Lower lobe of right lung (tissue), 2 donors: ENCODE data around the gene ESPNL. TPM values are rescaled to one million over a fixed set of nuclear protein-coding genes. Genes with fewer than 3 reads are reported as not detected.

Experiments used
- ATAC-seq, 2 donors: fragments of 200-7000 bp; cut with Tn5 transposase; one replicate each; pipeline ENCODE4 v1.9.1; 2020 to 2022; ENCODE audit warnings: mild to moderate bottlenecking in 2 of 2, moderate library complexity in 2 of 2
- DNase-seq: peaks from one replicate; pipeline ENCODE4 v3.0.0-alpha.2; 2020
- H3K27ac ChIP-seq: fragments of 200-600 bp; one replicate; pipeline ENCODE4 v1.8.0; 2022
- H3K27me3 ChIP-seq: fragments of 200-600 bp; one replicate; pipeline ENCODE4 v1.8.0; 2022; ENCODE audit warnings: low read depth
- H3K36me3 ChIP-seq: fragments of 200-600 bp; one replicate; pipeline ENCODE4 v1.8.0; 2022; ENCODE audit warnings: mild to moderate bottlenecking
- H3K4me1 ChIP-seq: fragments of 200-600 bp; one replicate; pipeline ENCODE4 v1.8.0; 2022
- H3K4me3 ChIP-seq: fragments of 200-600 bp; one replicate; pipeline ENCODE4 v1.8.0; 2022; ENCODE audit warnings: mild to moderate bottlenecking
- H3K9me3 ChIP-seq: fragments of 200-600 bp; one replicate; pipeline ENCODE4 v1.8.0; 2022
- CTCF ChIP-seq: fragments of 200-600 bp; IDR thresholded peaks from one replicate; pipeline ENCODE4 v1.8.0; 2022; ENCODE audit warnings: antibody characterized with exemption, mild to moderate bottlenecking
- intact Hi-C: fragments of 100-400 bp; cut with DNase I; formaldehyde crosslinking; loops from one replicate; pipeline ENCODE4 v1.11.0; 2022
- total RNA-seq: library from RNA; stranded (reverse); fragmentation: NEBNext Ultra II Directional; extraction: Animal tissue kit (Norgen Biotek cat#: 25700); gene quantifications from one replicate; pipeline ENCODE4 v1.2.1, GENCODE V29; 2021
- donor health status: DM: no; HTN: yes; CAD: no; lungs with severe emphysema.

The ESPNL gene
- total RNA-seq, 1 donor from 2014 or later = 0.09 TPM

GRCh38 chr2:238090887-238091286 lies 9.3 kb upstream of the ESPNL start:
- no peak overlapping the region for H3K27ac ChIP-seq
- H3K4me1 ChIP-seq = no peaks in the 10 kb centered on the region
- no peaks in the 10 kb centered on the region for H3K27me3 ChIP-seq
- H3K36me3 ChIP-seq = peaks cover 3% of the 10 kb centered on the region
- ATAC-seq = no peak
- intact Hi-C loops = no loop called here
- DNase-seq = no peak
- TF ChIP-seq CTCF = no peak
- H3K4me3 ChIP-seq = no peak overlapping the region
- H3K9me3 ChIP-seq = no peaks in the 10 kb centered on the region

GRCh38 chr2:238091436-238092060 lies 8.6 kb upstream of the ESPNL start:
- TF ChIP-seq CTCF = no peak
- no peaks in the 10 kb centered on the region for H3K4me1 ChIP-seq
- DNase-seq (no peak), ATAC-seq (no peak)
- no peak overlapping the region for H3K27ac ChIP-seq
- no peak overlapping the region for H3K4me3 ChIP-seq
- H3K27me3 ChIP-seq = no peaks in the 10 kb centered on the region
- H3K9me3 ChIP-seq = no peaks in the 10 kb centered on the region
- peaks cover 3% of the 10 kb centered on the region for H3K36me3 ChIP-seq
- intact Hi-C loops = no loop called here

GRCh38 chr2:238092486-238093035 lies 7.6 kb upstream of the ESPNL start:
- no peak for DNase-seq
- no peak for TF ChIP-seq CTCF
- no peak overlapping the region for H3K4me3 ChIP-seq
- ATAC-seq = no peak
- no peaks in the 10 kb centered on the region for H3K27me3 ChIP-seq
- no peaks in the 10 kb centered on the region for H3K9me3 ChIP-seq
- intact Hi-C loops = no loop called here
- H3K4me1 ChIP-seq = no peaks in the 10 kb centered on the region
- H3K36me3 ChIP-seq = peaks cover 3% of the 10 kb centered on the region
- H3K27ac ChIP-seq = no peak overlapping the region

- Histone ChIP-seq H3K4me3 (no peak overlapping the region), H3K4me1 (no peaks in the 10 kb centered on the region), H3K36me3 (peaks cover 3% of the 10 kb centered on the region), H3K27me3 (no peaks in the 10 kb centered on the region), H3K9me3 (no peaks in the 10 kb centered on the region), H3K27ac (no peak overlapping the region)
- intact Hi-C loops = no loop called here
- DNase-seq (no peak), ATAC-seq (no peak)
- no peak for TF ChIP-seq CTCF
Measured at GRCh38 chr2:238093181-238094140, 6.7 kb upstream of the ESPNL start.

- no peak overlapping the region for H3K4me3 ChIP-seq
- H3K9me3 ChIP-seq = no peaks in the 10 kb centered on the region
- peaks cover 8% of the 10 kb centered on the region for H3K4me1 ChIP-seq
- ATAC-seq (no peak), DNase-seq (no peak)
- intact Hi-C loops = no loop called here
- H3K27me3 ChIP-seq = no peaks in the 10 kb centered on the region
- peaks cover 3% of the 10 kb centered on the region for H3K36me3 ChIP-seq
- no peak for TF ChIP-seq CTCF
- H3K27ac ChIP-seq = no peak overlapping the region
Measured at GRCh38 chr2:238094438-238095022, 5.6 kb upstream of the ESPNL start.
